GM23338 (cell line): ENCODE measurements around the gene CA12. TPM values are rescaled to one million over a fixed set of nuclear protein-coding genes. Genes with fewer than 3 reads are reported as not detected.

Experiments
- ATAC-seq: fragments of 200-7000 bp; cut with Tn5 transposase; 3 replicates; pipeline ENCODE4 v1.9.1; 2020
- DNase-seq: peaks from one replicate; pipeline ENCODE4 v3.0.0-alpha.2; 2015; ENCODE audit warnings: low spot score
- H2AFZ ChIP-seq: fragments of 200-600 bp; sonication (generic); 2 replicates; pipeline ENCODE4 v1.8.0; 2016; ENCODE audit warnings: antibody characterized with exemption, mild to moderate bottlenecking, moderate library complexity
- H3F3A ChIP-seq: fragments of 200-600 bp; sonication (generic); replicated peaks from 2 replicates; pipeline ENCODE4 v1.8.0; 2017; ENCODE audit warnings: antibody characterized with exemption, mixed run types, low read depth
- H3K27ac ChIP-seq: fragments of 200-600 bp; sonication (generic); 2 replicates; pipeline ENCODE4 v1.6.1; 2016; ENCODE audit warnings: low read depth
- H3K27me3 ChIP-seq: fragments of 200-600 bp; sonication (generic); 2 replicates; pipeline ENCODE4 v1.8.0; 2016; ENCODE audit warnings: mild to moderate bottlenecking, mixed run types, moderate library complexity; ENCODE audit not compliant: insufficient read depth
- H3K36me3 ChIP-seq: fragments of 200-600 bp; sonication (generic); 2 replicates; pipeline ENCODE4 v1.8.0; 2016; ENCODE audit warnings: mild to moderate bottlenecking; ENCODE audit not compliant: insufficient read depth
- H3K4me1 ChIP-seq: fragments of 200-600 bp; sonication (generic); 2 replicates; pipeline ENCODE4 v1.8.0; 2016; ENCODE audit warnings: mild to moderate bottlenecking, moderate library complexity; ENCODE audit not compliant: insufficient read depth
- H3K4me2 ChIP-seq: fragments of 200-600 bp; sonication (generic); 2 replicates; pipeline ENCODE4 v1.7.1; 2017; ENCODE audit warnings: mixed run types
- H3K4me3 ChIP-seq: fragments of 200-600 bp; sonication (generic); 2 replicates; pipeline ENCODE4 v1.6.1; 2016; ENCODE audit warnings: mixed run types
- H3K79me2 ChIP-seq: fragments of 200-600 bp; sonication (generic); replicated peaks from 2 replicates; pipeline ENCODE4 v1.8.0; 2017; ENCODE audit warnings: mild to moderate bottlenecking; ENCODE audit not compliant: insufficient read depth
- H3K9me2 ChIP-seq: fragments of 200-600 bp; sonication (generic); 2 replicates; pipeline ENCODE4 v1.8.0; 2017; ENCODE audit not compliant: insufficient read depth
- H4K20me1 ChIP-seq: fragments of 200-600 bp; sonication (generic); replicated peaks from 2 replicates; pipeline ENCODE4 v1.8.0; 2017; ENCODE audit warnings: mild to moderate bottlenecking; ENCODE audit not compliant: insufficient read depth
- H3K27ac Mint-ChIP-seq: 2 replicates; pipeline ENCODE4 v1.8.0; 2020; ENCODE audit warnings: inconsistent platforms, mild to moderate bottlenecking, moderate library complexity, mixed read lengths
- H3K27me3 Mint-ChIP-seq: 3 replicates; pipeline ENCODE4 v1.8.0; 2022; ENCODE audit warnings: low read depth, mild to moderate bottlenecking, moderate library complexity, mixed read lengths, inconsistent platforms; ENCODE audit not compliant: insufficient read depth, poor library complexity
- H3K36me3 Mint-ChIP-seq: 3 replicates; pipeline ENCODE4 v1.8.0; 2021; ENCODE audit warnings: low read depth, mild to moderate bottlenecking, inconsistent platforms, moderate library complexity, mixed read lengths
- H3K4me1 Mint-ChIP-seq: 3 replicates; pipeline ENCODE4 v1.8.0; 2020; ENCODE audit warnings: mild to moderate bottlenecking, inconsistent platforms, mixed read lengths
- H3K4me3 Mint-ChIP-seq: 3 replicates; pipeline ENCODE4 v1.8.0; 2021; ENCODE audit warnings: moderate library complexity, mild to moderate bottlenecking, inconsistent platforms, mixed read lengths
- H3K9me3 Mint-ChIP-seq: 3 replicates; pipeline ENCODE4 v1.8.0; 2020; ENCODE audit warnings: moderate library complexity, mild to moderate bottlenecking, inconsistent platforms, mixed read lengths
- ETS1 ChIP-seq: IDR thresholded peaks from 2 replicates; pipeline ENCODE4 v1.6.1; 2016; ENCODE audit warnings: antibody characterized with exemption
- EZH2 ChIP-seq: fragments of 200-600 bp; sonication (generic); IDR thresholded peaks from one replicate; pipeline ENCODE4 v1.8.0; 2017; ENCODE audit warnings: antibody characterized with exemption, mild to moderate bottlenecking, low read depth; ENCODE audit not compliant: unreplicated experiment
- EZH2phosphoT487 ChIP-seq: fragments of 200-600 bp; sonication (generic); IDR thresholded peaks from one replicate; pipeline ENCODE4 v1.8.1; 2018; ENCODE audit warnings: antibody characterized with exemption; ENCODE audit not compliant: unreplicated experiment
- JUNB ChIP-seq: IDR thresholded peaks from one replicate; pipeline ENCODE4 v1.6.1; 2016; ENCODE audit warnings: antibody characterized with exemption; ENCODE audit not compliant: unreplicated experiment
- NANOG ChIP-seq: IDR thresholded peaks from 2 replicates; pipeline ENCODE4 v1.6.1; 2016; ENCODE audit warnings: antibody characterized with exemption, borderline replicate concordance
- POLR2AphosphoS5 ChIP-seq: IDR thresholded peaks from 2 replicates; pipeline ENCODE4 v1.6.1; 2016; ENCODE audit warnings: antibody characterized with exemption, low read depth
- REST ChIP-seq: IDR thresholded peaks from one replicate; pipeline ENCODE4 v1.6.1; 2018; ENCODE audit warnings: antibody characterized with exemption; ENCODE audit not compliant: unreplicated experiment
- ZNF114 ChIP-seq: fragments of 250-450 bp; sonication (Bioruptor Pico); IDR thresholded peaks from 2 replicates; pipeline ENCODE4 v1.5.0; 2020; ENCODE audit warnings: mild to moderate bottlenecking, moderate library complexity
- ZNF331 ChIP-seq: fragments of 250-450 bp; sonication (Bioruptor Pico); IDR thresholded peaks from 2 replicates; pipeline ENCODE4 v1.5.0; 2020; ENCODE audit warnings: low read depth, mild to moderate bottlenecking, moderate library complexity
- polyA plus RNA-seq: library from polyadenylated mRNA; unstranded; fragments of >200 nt; fragmentation: Nextera tagmentation; extraction: Ambion mirVana; gene quantifications from 2 replicates; pipeline ENCODE4 v1.2.1, GENCODE V29; 2016
- total RNA-seq: library from RNA; depleted of rRNA; stranded (reverse); fragments of >200 nt; shearing (Covaris generic); gene quantifications from 2 replicates; pipeline ENCODE4 v1.2.3, GENCODE V29; 2014

Gene CA12
- total and polyA plus RNA-seq, 2 experiments from 2014 or later = 2.9 to 5.2 TPM

- TF ChIP-seq ETS1 (no peak), ZNF331 (CRISPR knock-in tag) (no peak), POLR2AphosphoS5 (no peak), ZNF114 (no peak), EZH2 (no peak)
Measured at GRCh38 chr15:63318344-63318743, 63.3 kb downstream of the CA12 start (continued).

GRCh38 chr15:63314409-63314808 is 67.2 kb downstream of the CA12 start:
- no peaks in the 10 kb centered on the region; the same call in 2 of the 3 replicates for H3K36me3 Mint-ChIP-seq
- Histone ChIP-seq H3K9me2 (0 out of 2 replicates have a peak, but pooled peaks cover 3% of the 10 kb centered on the region), H3K4me2 (peak overlapping the region; percentile 31; the same call in 1 of the 2 replicates), H3K27me3 (no peaks in the 10 kb centered on the region), H3F3A (no peaks in the 10 kb centered on the region), H2AFZ (no peak overlapping the region), H3K79me2 (no peaks in the 10 kb centered on the region), H3K4me3 (no peak overlapping the region), H3K4me1 (peaks cover 52% of the 10 kb centered on the region), H3K27ac (no peak overlapping the region), H3K36me3 (no peaks in the 10 kb centered on the region), H4K20me1 (no peaks in the 10 kb centered on the region)
- TF ChIP-seq EZH2phosphoT487 = no peak
- TF ChIP-seq JUNB = peak; percentile 79
- TF ChIP-seq ZNF114 = no peak
- TF ChIP-seq POLR2AphosphoS5 = no peak
- TF ChIP-seq NANOG = no peak
- no peak for TF ChIP-seq EZH2
- H3K4me1 Mint-ChIP-seq = peaks cover 51% of the 10 kb centered on the region
- H3K9me3 Mint-ChIP-seq = peaks cover 3% of the 10 kb centered on the region; the same call in 2 of the 3 replicates
- H3K27me3 Mint-ChIP-seq = peaks cover 3% of the 10 kb centered on the region
- peak; percentile 33; the same call in 2 of the 3 replicates for ATAC-seq
- DNase-seq = no peak
- no peak overlapping the region for H3K4me3 Mint-ChIP-seq
- no peak overlapping the region for H3K27ac Mint-ChIP-seq

- ATAC-seq (no peak), DNase-seq (no peak)
- Histone ChIP-seq H3K27me3 (no peaks in the 10 kb centered on the region), H2AFZ (no peak overlapping the region), H3K4me3 (no peak overlapping the region), H3K4me2 (peak overlapping the region; percentile 31; the same call in 1 of the 2 replicates), H3F3A (no peaks in the 10 kb centered on the region), H4K20me1 (no peaks in the 10 kb centered on the region), H3K9me2 (0 out of 2 replicates have a peak, but pooled peaks cover 3% of the 10 kb centered on the region), H3K36me3 (no peaks in the 10 kb centered on the region), H3K79me2 (no peaks in the 10 kb centered on the region), H3K27ac (peak overlapping the region; percentile 26; the same call in 1 of the 2 replicates), H3K4me1 (peaks cover 52% of the 10 kb centered on the region)
- Mint-ChIP-seq H3K4me3 (no peak overlapping the region), H3K9me3 (peaks cover 3% of the 10 kb centered on the region; the same call in 2 of the 3 replicates), H3K36me3 (no peaks in the 10 kb centered on the region; the same call in 2 of the 3 replicates), H3K27me3 (peaks cover 5% of the 10 kb centered on the region), H3K4me1 (peaks cover 51% of the 10 kb centered on the region), H3K27ac (peak overlapping the region; percentile 33; the same call in 1 of the 2 replicates)
- TF ChIP-seq REST (no peak), EZH2phosphoT487 (no peak)
Measured at GRCh38 chr15:63313825-63314224, 67.8 kb downstream of the CA12 start.
